ENCODE data around the gene FBXW7.

The FBXW7 gene

DNA sequence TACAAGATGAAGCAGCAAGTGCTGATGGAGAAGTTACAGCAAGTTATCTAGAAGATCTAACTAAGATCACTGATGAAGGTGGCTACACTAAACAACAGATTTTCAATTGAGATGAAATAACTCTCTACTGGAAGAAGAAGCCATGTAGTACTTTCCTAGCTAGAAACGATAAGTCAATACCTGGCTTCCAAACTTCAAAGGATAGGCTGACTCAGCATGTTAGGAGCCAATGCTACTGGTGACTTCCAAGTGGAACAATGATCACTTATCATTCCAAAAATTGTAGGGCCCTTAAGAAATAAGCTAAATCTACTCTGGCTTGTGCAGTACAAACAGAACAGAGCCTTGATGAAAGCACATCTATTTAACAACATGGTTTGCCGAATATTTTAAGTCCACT, 55.0 kb downstream of the FBXW7 start:
- TF ChIP-seq CTCF (IDR thresholded peaks at IDR 0.05; ENCODE audit: low read depth, low read length, missing control alignments), result no peak
- no peak overlapping the region for H3K4me3 ChIP-seq (ENCODE audit: low read depth, low read length)
- DNase-seq (ENCODE audit: low read depth), result no peak
- in situ Hi-C loops (cut with HindIII; ENCODE audit: low sequenced_read_pairs), result no loop called here

GRCh38 chr4:152480326-152480725, 55.6 kb downstream of the FBXW7 start:
- DNase-seq (ENCODE audit: low read depth), result no peak
- TF ChIP-seq CTCF (IDR thresholded peaks at IDR 0.05; ENCODE audit: low read depth, low read length, missing control alignments), result no peak
- H3K4me3 ChIP-seq (ENCODE audit: low read depth, low read length), result no peak overlapping the region
- in situ Hi-C loops (cut with HindIII; ENCODE audit: low sequenced_read_pairs), result no loop called here

- in situ Hi-C loops (cut with HindIII; ENCODE audit: low sequenced_read_pairs), result no loop called here
- TF ChIP-seq CTCF (IDR thresholded peaks at IDR 0.05; ENCODE audit: low read depth, low read length, missing control alignments), result no peak
- peak; percentile 26 for DNase-seq (ENCODE audit: low read depth)
Measured at GRCh38 chr4:152479428-152480026, 56.4 kb downstream of the FBXW7 start.

GRCh38 chr4:152478461-152479237, 57.2 kb downstream of the FBXW7 start:
- in situ Hi-C loops (cut with HindIII; ENCODE audit: low sequenced_read_pairs), result no loop called here
- DNase-seq (ENCODE audit: low read depth), result no peak
- no peak for TF ChIP-seq CTCF (IDR thresholded peaks at IDR 0.05; ENCODE audit: low read depth, low read length, missing control alignments)
- H3K4me3 ChIP-seq (ENCODE audit: low read depth, low read length), result no peak overlapping the region

More at GRCh38 chr4:152479428-152480026, 56.4 kb downstream of the FBXW7 start:
- H3K4me3 ChIP-seq (ENCODE audit: low read depth, low read length), result no peak overlapping the region

DNA sequence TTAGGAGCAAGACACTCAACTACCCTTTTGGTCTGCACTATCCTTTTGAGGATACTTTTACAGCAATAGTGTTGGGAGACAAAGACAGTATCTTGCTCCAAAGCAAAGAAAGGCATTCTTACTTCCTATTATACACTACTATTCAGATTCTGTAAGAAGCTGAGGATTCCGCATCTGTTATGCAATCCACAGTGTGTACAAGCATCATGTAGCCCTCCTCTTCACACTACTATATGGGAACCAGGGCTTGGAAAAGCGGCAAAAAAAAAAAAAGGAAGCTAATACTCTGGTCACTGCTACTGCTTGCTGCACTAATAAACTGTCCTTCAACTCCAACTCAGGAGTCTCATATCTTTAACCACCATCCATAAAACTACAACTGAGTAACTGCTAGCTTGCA, 59.1 kb downstream of the FBXW7 start:
- in situ Hi-C loops (cut with HindIII; ENCODE audit: low sequenced_read_pairs), result no loop called here
- H3K4me3 ChIP-seq (ENCODE audit: low read depth, low read length), result no peak overlapping the region
- DNase-seq (ENCODE audit: low read depth), result no peak
- no peak for TF ChIP-seq CTCF (IDR thresholded peaks at IDR 0.05; ENCODE audit: low read depth, low read length, missing control alignments)

GRCh38 chr4:152471251-152471792, 64.6 kb downstream of the FBXW7 start:
- no peak for DNase-seq (ENCODE audit: low read depth)
- in situ Hi-C loops (cut with HindIII; ENCODE audit: low sequenced_read_pairs), result no loop called here
- TF ChIP-seq CTCF (IDR thresholded peaks at IDR 0.05; ENCODE audit: low read depth, low read length, missing control alignments), result no peak
- no peak overlapping the region for H3K4me3 ChIP-seq (ENCODE audit: low read depth, low read length)

All from astrocyte of the cerebellum (primary cell).